ENCODE data around the gene CENPP.

DNA sequence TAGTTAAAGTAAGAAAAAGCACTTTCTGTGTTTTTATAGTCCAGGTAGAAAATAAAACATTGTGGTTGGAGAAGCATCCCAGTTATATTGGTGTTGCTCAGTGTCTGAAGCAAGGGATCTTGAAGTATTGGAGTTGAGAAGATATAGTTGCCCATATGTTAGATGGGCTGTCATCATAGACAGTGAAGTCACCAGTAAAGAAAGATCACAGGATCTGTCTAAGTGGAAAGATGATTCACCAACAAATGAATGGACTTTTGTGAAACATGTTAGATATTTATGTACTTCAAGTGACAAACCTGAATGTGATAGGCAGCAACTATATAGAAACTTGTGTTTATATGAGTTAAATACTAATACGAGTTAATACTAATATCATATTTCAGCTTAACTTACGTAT, 66.9 kb downstream of the CENPP start:
- TF ChIP-seq, protein P1, sequence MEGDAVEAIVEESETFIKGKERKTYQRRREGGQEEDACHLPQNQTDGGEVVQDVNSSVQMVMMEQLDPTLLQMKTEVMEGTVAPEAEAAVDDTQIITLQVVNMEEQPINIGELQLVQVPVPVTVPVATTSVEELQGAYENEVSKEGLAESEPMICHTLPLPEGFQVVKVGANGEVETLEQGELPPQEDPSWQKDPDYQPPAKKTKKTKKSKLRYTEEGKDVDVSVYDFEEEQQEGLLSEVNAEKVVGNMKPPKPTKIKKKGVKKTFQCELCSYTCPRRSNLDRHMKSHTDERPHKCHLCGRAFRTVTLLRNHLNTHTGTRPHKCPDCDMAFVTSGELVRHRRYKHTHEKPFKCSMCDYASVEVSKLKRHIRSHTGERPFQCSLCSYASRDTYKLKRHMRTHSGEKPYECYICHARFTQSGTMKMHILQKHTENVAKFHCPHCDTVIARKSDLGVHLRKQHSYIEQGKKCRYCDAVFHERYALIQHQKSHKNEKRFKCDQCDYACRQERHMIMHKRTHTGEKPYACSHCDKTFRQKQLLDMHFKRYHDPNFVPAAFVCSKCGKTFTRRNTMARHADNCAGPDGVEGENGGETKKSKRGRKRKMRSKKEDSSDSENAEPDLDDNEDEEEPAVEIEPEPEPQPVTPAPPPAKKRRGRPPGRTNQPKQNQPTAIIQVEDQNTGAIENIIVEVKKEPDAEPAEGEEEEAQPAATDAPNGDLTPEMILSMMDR (IDR thresholded peaks at IDR 0.05; ENCODE audit: low read length) = no peak
- no peak for TF ChIP-seq EZH2 (IDR thresholded peaks at IDR 0.05; ENCODE audit: borderline replicate concordance, low read length)

All from OCI-LY1 (cell line).